Kidney (tissue), 14 donors: ENCODE results near the gene SLC48A1. TPM values are rescaled to one million over a fixed set of nuclear protein-coding genes. Genes with fewer than 3 reads are reported as not detected.

Experiments
- DNase-seq, 5 donors: peaks; one replicate each; pipeline ENCODE4 v3.0.0-alpha.2; 2013 to 2020
- FAIRE-seq: peaks from 2 replicates; lab custom pipeline; 2012; peaks lifted over from hg19 to GRCh38; lab: Jason Lieb, UNC
- H3K27ac ChIP-seq, 2 donors: one replicate each; pipeline ENCODE4 v1.7.0; 2013; ENCODE audit warnings: low read depth in 2 of 2, low read length in 2 of 2, inconsistent platforms in 1 of 2
- H3K27me3 ChIP-seq: one replicate; pipeline ENCODE4 v1.7.1; 2013; ENCODE audit warnings: low read length, inconsistent platforms; ENCODE audit not compliant: control insufficient read depth, insufficient read depth
- H3K36me3 ChIP-seq, 3 donors: one replicate each; pipeline versions ENCODE4 v1.7.0 to v1.7.1; 2013; ENCODE audit warnings: low read length in 3 of 3, control low read depth in 1 of 3, inconsistent platforms in 1 of 3; ENCODE audit not compliant: insufficient read depth in 3 of 3, control insufficient read depth in 2 of 3
- H3K4me1 ChIP-seq, 3 donors: one replicate each; pipeline versions ENCODE4 v1.7.0 to v1.7.1; 2013; ENCODE audit warnings: low read length in 3 of 3, inconsistent platforms in 1 of 3, low read depth in 1 of 3; ENCODE audit not compliant: control insufficient read depth in 2 of 3, insufficient read depth in 2 of 3
- H3K4me3 ChIP-seq, 3 donors: one replicate each; pipeline versions ENCODE4 v1.7.0 to v1.8.1; 2013; ENCODE audit warnings: low read length in 3 of 3, control low read depth in 1 of 3, inconsistent platforms in 1 of 3
- H3K9ac ChIP-seq, 3 donors: one replicate each; pipeline versions ENCODE4 v1.7.0 to v1.7.1; 2013; ENCODE audit warnings: low read length in 3 of 3, control low read depth in 1 of 3, inconsistent platforms in 1 of 3
- H3K9me3 ChIP-seq, 3 donors: one replicate each; pipeline versions ENCODE4 v1.7.0 to v1.7.1; 2013; ENCODE audit warnings: low read length in 3 of 3, control low read depth in 1 of 3, inconsistent platforms in 1 of 3; ENCODE audit not compliant: control insufficient read depth in 2 of 3, insufficient read depth in 1 of 3
- CTCF ChIP-seq: IDR thresholded peaks from 3 replicates; pipeline ENCODE4 v1.5.1; 2012; ENCODE audit warnings: mild to moderate bottlenecking, moderate library complexity, borderline replicate concordance; ENCODE audit not compliant: insufficient read depth; ENCODE audit errors: extremely low read depth
- intact Hi-C: fragments of 100-400 bp; cut with DNase I; formaldehyde crosslinking; loops from one replicate; pipeline ENCODE4 v1.11.1; 2022
- polyA plus RNA-seq: library from polyadenylated mRNA; stranded (reverse); fragments of 350-450 nt; fragmentation: Illumina TruSeq; extraction: RNeasy Lipid Tissue Mini Kit (QIAGEN cat#74804); gene quantifications from one replicate; pipeline ENCODE4 v1.2.3, GENCODE V29; 2014; ENCODE audit warnings: low read depth, low replicate concordance; ENCODE audit not compliant: insufficient read depth
- total RNA-seq: library from RNA; stranded (reverse); fragmentation: NEBNext Ultra II Directional; extraction: Animal tissue kit (Norgen Biotek cat#: 25700); gene quantifications from one replicate; pipeline ENCODE4 v1.2.1, GENCODE V29; 2021
- donor health status: control.
- donor health status: control.
- donor health status: control.
- donor health status: control.
- donor health status: control.
- donor health status: DM: yes; HTN: yes; CAD: no.
- donor health status: Normal renal cell carcinoma (clear cell type).

Gene SLC48A1
- total and polyA plus RNA-seq, 2 donors from 2014 or later: 56.9 to 69.9 TPM

- peaks cover 9 to 48% (median 36%) of the 10 kb centered on the region in 3 donors for H3K36me3 ChIP-seq
- intact Hi-C loops: no loop called here
- H3K27ac ChIP-seq: no peak overlapping the region
Measured at GRCh38 chr12:47790676-47791350, 17.8 kb downstream of the SLC48A1 start.

GRCh38 chr12:47791351-47791746, 18.3 kb downstream of the SLC48A1 start:
- FAIRE-seq: no peak
- intact Hi-C loops: no loop called here
- H3K36me3 ChIP-seq: peaks cover 9 to 48% (median 36%) of the 10 kb centered on the region in 3 donors
- no peaks in the 10 kb centered on the region for H3K9me3 ChIP-seq
- no peak for DNase-seq
- no peaks in the 10 kb centered on the region for H3K4me1 ChIP-seq
- no peak overlapping the region for H3K4me3 ChIP-seq
- no peak for TF ChIP-seq CTCF
- no peak overlapping the region for H3K9ac ChIP-seq
- no peaks in the 10 kb centered on the region for H3K27me3 ChIP-seq
- H3K27ac ChIP-seq: no peak overlapping the region

More at GRCh38 chr12:47790676-47791350, 17.8 kb downstream of the SLC48A1 start:
- Histone ChIP-seq H3K9me3 (no peaks in the 10 kb centered on the region), H3K9ac (no peak overlapping the region), H3K4me1 (no peaks in the 10 kb centered on the region), H3K27me3 (no peaks in the 10 kb centered on the region), H3K4me3 (no peak overlapping the region)
- TF ChIP-seq CTCF: no peak
- FAIRE-seq: no peak
- DNase-seq: no peak

- no peak for FAIRE-seq
- intact Hi-C loops: no loop called here
- no peak for TF ChIP-seq CTCF
- no peaks in the 10 kb centered on the region for H3K27me3 ChIP-seq
- H3K4me3 ChIP-seq: no peak overlapping the region
- H3K36me3 ChIP-seq: peaks cover 7 to 48% (median 36%) of the 10 kb centered on the region in 3 donors
- H3K4me1 ChIP-seq: no peaks in the 10 kb centered on the region
- no peaks in the 10 kb centered on the region for H3K9me3 ChIP-seq
- H3K9ac ChIP-seq: no peak overlapping the region
- H3K27ac ChIP-seq: no peak overlapping the region
- DNase-seq: peak in 1 of 5 donors; percentile 77
Measured at GRCh38 chr12:47791874-47792273, 18.8 kb downstream of the SLC48A1 start.
